Neural progenitor cell (in vitro differentiated cells): ENCODE data around the gene COMTD1. TPM values are rescaled to one million over a fixed set of nuclear protein-coding genes. Genes with fewer than 3 reads are reported as not detected.
A peak's percentile ranks its signal among the peaks of the same experiment; 100 is the strongest.
"Not testable (repeated sequence)": the region's sequence is repeated elsewhere in the genome, so short reads cannot be mapped to it uniquely, and the experiment has no call there.

Source experiments
- DNase-seq: peaks from one replicate; pipeline ENCODE4 v3.0.0-alpha.2; 2016; ENCODE audit warnings: low spot score
- H2AFZ ChIP-seq: fragments of 200-600 bp; sonication (generic); replicated peaks from 2 replicates; pipeline ENCODE4 v1.6.1; 2016; ENCODE audit warnings: antibody characterized with exemption
- H3F3A ChIP-seq: fragments of 200-600 bp; sonication (generic); 2 replicates; pipeline ENCODE4 v1.6.1; 2016; ENCODE audit warnings: antibody characterized with exemption, low read depth
- H3K27ac ChIP-seq: fragments of 200-600 bp; sonication (generic); 2 replicates; pipeline ENCODE4 v1.5.1; 2016; ENCODE audit warnings: mild to moderate bottlenecking
- H3K27me3 ChIP-seq: fragments of 200-600 bp; sonication (generic); 2 replicates; pipeline ENCODE4 v1.6.1; 2016; ENCODE audit warnings: mild to moderate bottlenecking, moderate library complexity
- H3K36me3 ChIP-seq: fragments of 200-600 bp; sonication (generic); 2 replicates; pipeline ENCODE4 v1.5.1; 2016
- H3K4me1 ChIP-seq: fragments of 200-600 bp; sonication (generic); 2 replicates; pipeline ENCODE4 v1.6.1; 2016; ENCODE audit warnings: mixed run types
- H3K4me2 ChIP-seq: fragments of 200-600 bp; sonication (generic); 2 replicates; pipeline ENCODE4 v1.6.1; 2016
- H3K4me3 ChIP-seq: fragments of 200-600 bp; sonication (generic); 2 replicates; pipeline ENCODE4 v1.5.1; 2016
- H3K79me2 ChIP-seq: fragments of 200-600 bp; sonication (generic); 2 replicates; pipeline ENCODE4 v1.6.1; 2016; ENCODE audit warnings: low read depth
- H3K9ac ChIP-seq: fragments of 200-600 bp; sonication (generic); 2 replicates; pipeline ENCODE4 v1.6.1; 2016
- H3K9me3 ChIP-seq: fragments of 200-600 bp; sonication (generic); 2 replicates; pipeline ENCODE4 v1.5.1; 2016; ENCODE audit warnings: low read depth
- H4K20me1 ChIP-seq: fragments of 200-600 bp; sonication (generic); 2 replicates; pipeline ENCODE4 v1.6.1; 2016; ENCODE audit warnings: low read depth
- H3K27ac Mint-ChIP-seq: 3 replicates; pipeline ENCODE4 v1.8.0; 2021; ENCODE audit warnings: mixed read lengths
- H3K27me3 Mint-ChIP-seq: 2 replicates; pipeline ENCODE4 v1.8.0; 2022; ENCODE audit warnings: low read depth, mild to moderate bottlenecking, inconsistent platforms, moderate library complexity, mixed read lengths; ENCODE audit not compliant: insufficient read depth
- H3K36me3 Mint-ChIP-seq: 3 replicates; pipeline ENCODE4 v1.8.0; 2021; ENCODE audit warnings: mixed read lengths
- H3K4me1 Mint-ChIP-seq: 3 replicates; pipeline ENCODE4 v1.8.0; 2021; ENCODE audit warnings: mixed read lengths
- H3K4me3 Mint-ChIP-seq: 3 replicates; pipeline ENCODE4 v1.8.0; 2021; ENCODE audit warnings: mild to moderate bottlenecking, moderate library complexity, mixed read lengths
- H3K9me3 Mint-ChIP-seq: 3 replicates; pipeline ENCODE4 v1.8.0; 2020; ENCODE audit warnings: mixed read lengths
- CTCF ChIP-seq: fragments of 200-600 bp; sonication (generic); IDR thresholded peaks from 2 replicates; pipeline ENCODE4 v1.5.1; 2017; ENCODE audit warnings: antibody characterized with exemption, mild to moderate bottlenecking
- EZH2 ChIP-seq: fragments of 200-600 bp; sonication (generic); IDR thresholded peaks from 2 replicates; pipeline ENCODE4 v1.6.1; 2017; ENCODE audit warnings: antibody characterized with exemption, mild to moderate bottlenecking, moderate library complexity
- EZH2phosphoT487 ChIP-seq: fragments of 200-600 bp; sonication (generic); IDR thresholded peaks from 2 replicates; pipeline ENCODE4 v1.6.1; 2017; ENCODE audit warnings: antibody characterized with exemption
- total RNA-seq: library from RNA; depleted of rRNA; stranded (reverse); fragments of >200 nt; gene quantifications from 2 replicates; pipeline ENCODE4 v1.2.3, GENCODE V29; 2015; ENCODE audit warnings: low replicate concordance

COMTD1 gene
- total RNA-seq, 1 donor from 2014 or later, result 2.1 TPM

- Histone ChIP-seq H4K20me1 (no peaks in the 10 kb centered on the region), H3F3A (no peaks in the 10 kb centered on the region), H3K4me1 (peaks cover under 1% of the 10 kb centered on the region), H2AFZ (no peak overlapping the region), H3K4me3 (no peak overlapping the region), H3K4me2 (no peak overlapping the region), H3K9ac (no peak overlapping the region), H3K27ac (no peak overlapping the region), H3K27me3 (no peaks in the 10 kb centered on the region), H3K9me3 (no peaks in the 10 kb centered on the region), H3K79me2 (no peaks in the 10 kb centered on the region), H3K36me3 (no peaks in the 10 kb centered on the region)
- H3K36me3 Mint-ChIP-seq, result no peaks in the 10 kb centered on the region
- H3K27me3 Mint-ChIP-seq, result peaks cover 4% of the 10 kb centered on the region
- H3K4me1 Mint-ChIP-seq, result peaks cover under 1% of the 10 kb centered on the region
- H3K27ac Mint-ChIP-seq, result no peak overlapping the region
- DNase-seq, result no peak
- no peaks in the 10 kb centered on the region for H3K9me3 Mint-ChIP-seq
- TF ChIP-seq EZH2phosphoT487 (no peak), CTCF (no peak), EZH2 (no peak)
- no peak overlapping the region for H3K4me3 Mint-ChIP-seq
Measured at GRCh38 chr10:75201793-75202307, 33.9 kb downstream of the COMTD1 start.

GRCh38 chr10:75199949-75200348 is 35.8 kb downstream of the COMTD1 start:
- not testable (repeated sequence) for H3K27ac Mint-ChIP-seq, H3K4me3 ChIP-seq, H3K9ac ChIP-seq, H3K36me3 ChIP-seq, H3K9me3 ChIP-seq, H3F3A ChIP-seq, H3K4me3 Mint-ChIP-seq, H3K79me2 ChIP-seq, H3K9me3 Mint-ChIP-seq, H2AFZ ChIP-seq, H3K27me3 Mint-ChIP-seq, H3K36me3 Mint-ChIP-seq, H3K4me1 Mint-ChIP-seq, DNase-seq, H3K4me2 ChIP-seq, H3K27me3 ChIP-seq, H3K4me1 ChIP-seq, H4K20me1 ChIP-seq, H3K27ac ChIP-seq

GRCh38 chr10:75197906-75198305 is 37.9 kb downstream of the COMTD1 start:
- Histone ChIP-seq H3K4me2 (no peak overlapping the region), H4K20me1 (no peaks in the 10 kb centered on the region), H2AFZ (no peak overlapping the region), H3K4me3 (no peak overlapping the region), H3K27ac (no peak overlapping the region), H3F3A (no peaks in the 10 kb centered on the region), H3K79me2 (no peaks in the 10 kb centered on the region), H3K9ac (no peak overlapping the region), H3K4me1 (no peaks in the 10 kb centered on the region), H3K9me3 (no peaks in the 10 kb centered on the region), H3K27me3 (no peaks in the 10 kb centered on the region), H3K36me3 (no peaks in the 10 kb centered on the region)
- peak; percentile 13 for DNase-seq
- Mint-ChIP-seq H3K36me3 (no peaks in the 10 kb centered on the region), H3K4me1 (no peaks in the 10 kb centered on the region), H3K9me3 (no peaks in the 10 kb centered on the region), H3K27ac (no peak overlapping the region), H3K4me3 (no peak overlapping the region), H3K27me3 (peaks cover 4% of the 10 kb centered on the region)
- TF ChIP-seq EZH2 (no peak), CTCF (no peak), EZH2phosphoT487 (no peak)

- TF ChIP-seq EZH2phosphoT487, result no peak
- no peak for TF ChIP-seq EZH2
- TF ChIP-seq CTCF, result no peak
- Mint-ChIP-seq H3K36me3 (no peaks in the 10 kb centered on the region), H3K4me1 (no peaks in the 10 kb centered on the region), H3K27me3 (peaks cover 4% of the 10 kb centered on the region), H3K4me3 (no peak overlapping the region), H3K9me3 (no peaks in the 10 kb centered on the region), H3K27ac (peak overlapping the region; percentile 21)
- Histone ChIP-seq H4K20me1 (no peaks in the 10 kb centered on the region), H3F3A (no peaks in the 10 kb centered on the region), H3K9me3 (no peaks in the 10 kb centered on the region), H2AFZ (no peak overlapping the region), H3K79me2 (no peaks in the 10 kb centered on the region), H3K36me3 (no peaks in the 10 kb centered on the region), H3K27ac (no peak overlapping the region), H3K4me3 (no peak overlapping the region), H3K9ac (no peak overlapping the region), H3K4me1 (no peaks in the 10 kb centered on the region), H3K4me2 (no peak overlapping the region), H3K27me3 (no peaks in the 10 kb centered on the region)
- DNase-seq, result no peak
Measured at GRCh38 chr10:75197066-75197465, 38.7 kb downstream of the COMTD1 start.
